H1 (cell line): ENCODE results near the gene RND3. TPM values are rescaled to one million over a fixed set of nuclear protein-coding genes. Genes with fewer than 3 reads are reported as not detected.
A peak's percentile ranks its signal among the peaks of the same experiment; 100 is the strongest.

Experiments
- CTCF ChIA-PET: fragments of 300-600 bp; sonication (Branson Sonifier 250); formaldehyde crosslinking; loops from one replicate; lab custom pipeline; 2021; ENCODE audit not compliant: partially characterized antibody; lab: Charles Lee
- POLR2A ChIA-PET: fragments of 300-600 bp; sonication (Branson Sonifier 250); formaldehyde crosslinking; loops from one replicate; lab custom pipeline; 2021; ENCODE audit warnings: inconsistent platforms; ENCODE audit not compliant: partially characterized antibody; lab: Charles Lee
- DNase-seq, 2 experiments: peaks; one replicate each; pipeline versions ENCODE4 v3.0.0 to v3.0.0-alpha.2; 2010 to 2022; ENCODE audit warnings: low spot score in 2 of 2, low read depth in 1 of 2, mixed read lengths in 1 of 2
- FAIRE-seq: peaks from 2 replicates; lab custom pipeline; 2011; peaks lifted over from hg19 to GRCh38; lab: Jason Lieb, UNC
- H2AFZ ChIP-seq: 2 replicates; pipeline ENCODE4 v1.8.1; 2012; ENCODE audit warnings: low read length, inconsistent platforms
- H2AK5ac ChIP-seq: 2 replicates; pipeline ENCODE4 v1.6.1; 2013; ENCODE audit warnings: low read depth, low read length
- H2BK120ac ChIP-seq: replicated peaks from 2 replicates; pipeline ENCODE3; 2013; ENCODE audit warnings: low read depth, low read length, inconsistent platforms
- H2BK12ac ChIP-seq: 2 replicates; pipeline ENCODE4 v1.6.1; 2013; ENCODE audit warnings: low read depth, low read length
- H2BK15ac ChIP-seq: 2 replicates; pipeline ENCODE4 v1.6.1; 2013; ENCODE audit warnings: low read length
- H2BK20ac ChIP-seq: 2 replicates; pipeline ENCODE4 v1.6.1; 2013; ENCODE audit warnings: low read length
- H2BK5ac ChIP-seq: 2 replicates; pipeline ENCODE4 v1.6.1; 2013; ENCODE audit warnings: low read depth, low read length
- H3K14ac ChIP-seq: 2 replicates; pipeline ENCODE4 v1.6.1; 2013; ENCODE audit warnings: inconsistent platforms; ENCODE audit not compliant: insufficient read length
- H3K18ac ChIP-seq: 2 replicates; pipeline ENCODE4 v1.6.1; 2013; ENCODE audit warnings: low read length; ENCODE audit errors: extremely low read depth
- H3K23ac ChIP-seq: 2 replicates; pipeline ENCODE4 v1.6.1; 2013; ENCODE audit warnings: inconsistent platforms; ENCODE audit not compliant: insufficient read length
- H3K23me2 ChIP-seq: 2 replicates; pipeline ENCODE4 v1.6.1; 2013; ENCODE audit warnings: low read depth, low read length
- H3K27ac ChIP-seq: 2 replicates; pipeline ENCODE4 v1.6.1; 2011; ENCODE audit warnings: low read depth, low read length, inconsistent platforms
- H3K27me3 ChIP-seq, 4 experiments: replicated peaks in 1 of 4; 1 replicate in 1 of 4; 2 replicates in 3 of 4; pipeline versions ENCODE4 v1.6.1 to v1.8.1; 2011 to 2013; ENCODE audit warnings: low read length in 3 of 4, mild to moderate bottlenecking in 3 of 4, inconsistent platforms in 2 of 4, mixed read lengths in 2 of 4, moderate library complexity in 1 of 4; ENCODE audit not compliant: control insufficient read depth in 3 of 4, insufficient read depth in 3 of 4; ENCODE audit errors: extremely low read depth in 1 of 4
- H3K36me3 ChIP-seq, 4 experiments: 2 replicates each; pipeline versions ENCODE4 v1.6.1 to v1.8.1; 2011 to 2013; ENCODE audit warnings: mild to moderate bottlenecking in 4 of 4, low read length in 3 of 4, moderate library complexity in 2 of 4, control low read depth in 1 of 4, inconsistent platforms in 1 of 4; ENCODE audit not compliant: insufficient read depth in 4 of 4, control insufficient read depth in 2 of 4
- H3K4ac ChIP-seq: replicated peaks from 2 replicates; pipeline ENCODE3; 2013; ENCODE audit warnings: low read length, low read depth, mixed read lengths, inconsistent platforms; ENCODE audit not compliant: insufficient read length
- H3K4me1 ChIP-seq, 4 experiments: replicated peaks in 1 of 4; 1 replicate in 1 of 4; 2 replicates in 3 of 4; pipeline versions ENCODE4 v1.6.1 to v1.8.1; 2011 to 2013; ENCODE audit warnings: low read length in 3 of 4, inconsistent platforms in 2 of 4, mixed read lengths in 1 of 4; ENCODE audit not compliant: insufficient read depth in 4 of 4, control insufficient read depth in 3 of 4
- H3K4me2 ChIP-seq, 2 experiments: 2 replicates each; pipeline versions ENCODE4 v1.6.1 to v1.8.1; 2011 to 2013; ENCODE audit warnings: low read depth in 2 of 2, low read length in 2 of 2, control low read depth in 1 of 2, inconsistent platforms in 1 of 2, mild to moderate bottlenecking in 1 of 2; ENCODE audit not compliant: insufficient read depth in 1 of 2
- H3K4me3 ChIP-seq, 4 experiments: fragments of 200-600, 300-600 bp in 1 of 4; sonication (generic), shearing (Covaris generic), sonication (Bioruptor Twin) in 1 of 4; 2 replicates each; pipeline versions ENCODE4 v1.5.1 to v1.8.1; 2011 to 2016; ENCODE audit warnings: low read length in 4 of 4, low read depth in 3 of 4, control low read depth in 2 of 4, inconsistent platforms in 2 of 4, mild to moderate bottlenecking in 2 of 4, mixed read lengths in 1 of 4, moderate library complexity in 1 of 4; ENCODE audit not compliant: insufficient read depth in 2 of 4; ENCODE audit errors: extremely low read depth in 1 of 4
- H3K56ac ChIP-seq: replicated peaks from 2 replicates; pipeline ENCODE3; 2013; ENCODE audit warnings: low read depth, mild to moderate bottlenecking, mixed read lengths, low read length, inconsistent platforms; ENCODE audit not compliant: insufficient read length
- H3K79me1 ChIP-seq: 2 replicates; pipeline ENCODE4 v1.6.1; 2013; ENCODE audit warnings: low read depth, low read length, control low read depth
- H3K79me2 ChIP-seq, 2 experiments: 2 replicates each; pipeline versions ENCODE4 v1.6.1 to v1.8.1; 2012 to 2013; ENCODE audit warnings: low read length in 2 of 2, mild to moderate bottlenecking in 2 of 2, inconsistent platforms in 1 of 2; ENCODE audit not compliant: insufficient read depth in 2 of 2, control insufficient read depth in 1 of 2
- H3K9ac ChIP-seq, 4 experiments: replicated peaks in 1 of 4; 1 replicate in 1 of 4; 2 replicates in 3 of 4; pipeline versions ENCODE4 v1.6.1 to v1.8.1; 2011 to 2013; ENCODE audit warnings: low read depth in 3 of 4, low read length in 3 of 4, control low read depth in 2 of 4, mild to moderate bottlenecking in 2 of 4, moderate library complexity in 2 of 4, inconsistent platforms in 1 of 4; ENCODE audit errors: extremely low read depth in 1 of 4
- H3K9me3 ChIP-seq, 2 experiments: 2 replicates each; pipeline versions ENCODE4 v1.6.1 to v1.8.1; 2012 to 2013; ENCODE audit warnings: mild to moderate bottlenecking in 2 of 2, moderate library complexity in 2 of 2, control low read depth in 1 of 2, inconsistent platforms in 1 of 2, low read depth in 1 of 2, low read length in 1 of 2, mixed read lengths in 1 of 2; ENCODE audit not compliant: insufficient read depth in 2 of 2
- H4K20me1 ChIP-seq, 2 experiments: replicated peaks in 1 of 2; 2 replicates each; pipeline versions ENCODE3 to v1.8.1; 2011 to 2013; ENCODE audit warnings: inconsistent platforms in 2 of 2, low read length in 2 of 2, mild to moderate bottlenecking in 1 of 2; ENCODE audit not compliant: insufficient read depth in 2 of 2, control insufficient read depth in 1 of 2
- H4K5ac ChIP-seq: 2 replicates; pipeline ENCODE4 v1.6.1; 2013; ENCODE audit warnings: low read length, low read depth, mixed read lengths, inconsistent platforms; ENCODE audit not compliant: insufficient read length
- H4K8ac ChIP-seq: 2 replicates; pipeline ENCODE4 v1.8.0; 2013; ENCODE audit warnings: mild to moderate bottlenecking, moderate library complexity, low read length, inconsistent platforms; ENCODE audit not compliant: insufficient read depth; ENCODE audit errors: extremely low read depth
- H4K91ac ChIP-seq: replicated peaks from 2 replicates; pipeline ENCODE3; 2013; ENCODE audit warnings: low read length, mixed read lengths, inconsistent platforms; ENCODE audit not compliant: insufficient read length
- ATF2 ChIP-seq: IDR thresholded peaks from 2 replicates; pipeline ENCODE4 v1.6.1; 2012; ENCODE audit warnings: low read length, inconsistent platforms
- ATF3 ChIP-seq: IDR thresholded peaks from 2 replicates; pipeline ENCODE4 v1.6.1; 2011; ENCODE audit warnings: low read depth, mild to moderate bottlenecking, low read length; ENCODE audit not compliant: insufficient read depth
- CBX5 ChIP-seq: fragments of 300-800, 300-1000 bp; sonication (generic); IDR thresholded peaks from 2 replicates; pipeline ENCODE4 v1.7.1; 2016; ENCODE audit warnings: antibody characterized with exemption, low read length, low read depth
- CTCF ChIP-seq, 3 experiments: IDR thresholded peaks; 1 replicate in 2 of 3; 2 replicates in 1 of 3; pipeline versions ENCODE4 v1.5.1 to v1.6.1; 2011; ENCODE audit warnings: low read length in 3 of 3, mild to moderate bottlenecking in 3 of 3, inconsistent platforms in 2 of 3, low read depth in 1 of 3, moderate library complexity in 1 of 3; ENCODE audit not compliant: insufficient read depth in 1 of 3; ENCODE audit errors: control extremely low read depth in 1 of 3
- POLR2A ChIP-seq, 2 experiments: IDR thresholded peaks; 1 replicate in 1 of 2; 2 replicates in 1 of 2; pipeline ENCODE4 v1.6.1; 2011; ENCODE audit warnings: low read depth in 2 of 2, low read length in 2 of 2, mild to moderate bottlenecking in 2 of 2; ENCODE audit errors: control extremely low read depth in 1 of 2
- POLR2AphosphoS5 ChIP-seq: IDR thresholded peaks from 2 replicates; pipeline ENCODE4 v1.6.1; 2011; ENCODE audit warnings: low read depth, low read length
- SIN3A ChIP-seq, 2 experiments: IDR thresholded peaks in 1 of 2; conservative IDR thresholded peaks in 1 of 2; 2 replicates each; pipeline ENCODE4 v1.6.1; 2011 to 2012; ENCODE audit warnings: low read length in 2 of 2, improper control_type of control experiment in 1 of 2, low read depth in 1 of 2, mild to moderate bottlenecking in 1 of 2
- WGBS, 2 experiments: shearing (Covaris generic) in 1 of 2; methylation state at CpG; one replicate each; pipeline versions ENCODE4 v1.1.6 to v1.1.7; 2013 to 2015; ENCODE audit warnings: low lambda C conversion rate in 2 of 2, mixed read lengths in 2 of 2, inconsistent platforms in 1 of 2, low coverage in 1 of 2, missing lambda C conversion rate in 1 of 2; ENCODE audit not compliant: insufficient replicate concordance in 2 of 2, insufficient coverage in 1 of 2, insufficient read length in 1 of 2; ENCODE audit errors: extremely low coverage in 1 of 2, missing lambda C conversion rate in 1 of 2; 5-methylcytosine and 5-hydroxymethylcytosine counted together
- polyA plus RNA-seq, 7 experiments: library from polyadenylated mRNA; depleted of rRNA in 3 of 7; stranded (reverse) in 5 of 7; unstranded in 2 of 7; fragments of >200 nt in 5 of 7; fragments of 200-250 nt in 2 of 7; gene quantifications; 1 replicate in 5 of 7; 2 replicates in 1 of 7; 4 replicates in 1 of 7; pipeline versions ENCODE4 v1.2.1 to v1.2.3, GENCODE V29; 2011 to 2013; ENCODE audit warnings: missing spikeins in 2 of 7, mixed read lengths in 2 of 7
- total RNA-seq: library from RNA; stranded (reverse); fragmentation: NEBNext Ultra II Directional; extraction: Animal tissue kit (Norgen Biotek cat#: 25700); gene quantifications from 2 replicates; pipeline ENCODE4 v1.2.1, GENCODE V29; 2021

RND3 gene
- total and polyA plus RNA-seq, 2 of the 8 experiments (the other 6 are each of a cell fraction or from before 2014, with no cell fraction given) = 12.2 to 25.6 TPM

- H4K91ac ChIP-seq = no peak overlapping the region
- DNase-seq (no peak), FAIRE-seq (no peak)
- no peak overlapping the region for H3K56ac ChIP-seq
- no peak overlapping the region for H2BK20ac ChIP-seq
- CTCF ChIA-PET = interaction anchor here (0.6 to 1.9 kb wide), 5 partner anchors 8 to 771 kb away, joined by 3 to 7 read pairs (median 4); no protein-coding TSS in a partner anchor
- no peak overlapping the region for H3K23ac ChIP-seq
- H2BK5ac ChIP-seq = no peak overlapping the region
- no peak overlapping the region for H2BK120ac ChIP-seq
- H4K20me1 ChIP-seq = peaks cover 3 to 5% of the 10 kb centered on the region in 2 experiments
- H2BK12ac ChIP-seq = no peak overlapping the region
- H3K4me3 ChIP-seq = no peak overlapping the region
- no peak overlapping the region for H2AFZ ChIP-seq
- POLR2A ChIA-PET = interaction anchor here (0.7 to 2.7 kb wide), 2 partner anchors 10 to 11 kb away, joined by 3 to 13 read pairs; no protein-coding TSS in a partner anchor
- H2BK15ac ChIP-seq = no peak overlapping the region
- no peaks in the 10 kb centered on the region for H3K4me1 ChIP-seq
- no peaks in the 10 kb centered on the region for H3K9me3 ChIP-seq
- no peaks in the 10 kb centered on the region for H3K79me1 ChIP-seq
- no peak overlapping the region for H4K5ac ChIP-seq
- no peak overlapping the region for H4K8ac ChIP-seq
- H3K4ac ChIP-seq = no peak overlapping the region
- H3K4me2 ChIP-seq = no peak overlapping the region
- H3K27ac ChIP-seq = no peak overlapping the region
- peaks cover 0 to 39% (median 32%) of the 10 kb centered on the region in 4 experiments; a peak in 7 of 8 replicates for H3K36me3 ChIP-seq
- H3K27me3 ChIP-seq = no peaks in the 10 kb centered on the region
- H3K18ac ChIP-seq = no peak overlapping the region
- no peaks in the 10 kb centered on the region for H3K23me2 ChIP-seq
- TF ChIP-seq ATF2 (no peak), CBX5 (no peak), SIN3A (conservative IDR thresholded peaks at IDR 0.05 in 1 of 2, IDR thresholded peaks at IDR 0.05 in 1 of 2; ENCODE audit: low read depth in 1 of 2, low read length in 2 of 2) (no peak), POLR2AphosphoS5 (peak; percentile 73), POLR2A (IDR thresholded peaks at IDR 0.05; ENCODE audit: control extremely low read depth in 1 of 2, low read depth in 2 of 2, low read length in 2 of 2) (peak in 1 of 2 experiments; percentile 40; a peak in 2 of 3 replicates), ATF3 (no peak), CTCF (IDR thresholded peaks at IDR 0.05; ENCODE audit: control extremely low read depth in 1 of 3, insufficient read depth in 1 of 3, low read depth in 1 of 3, low read length in 3 of 3) (no peak)
- no peak overlapping the region for H3K14ac ChIP-seq
- 0 out of 4 replicates have a peak, but pooled peaks cover 0 to 1% of the 10 kb centered on the region in 2 experiments for H3K79me2 ChIP-seq
- H2AK5ac ChIP-seq = no peak overlapping the region
- no peak overlapping the region for H3K9ac ChIP-seq
- 84% methylated on average over 2 of the region's 2 CpGs; no CpG with 5 or more reads in 1 of the 2 experiments for WGBS, 2 experiments
Measured at GRCh38 chr2:150467621-150467963, 19.9 kb downstream of the RND3 start.
